Ammon's horn (tissue), 1 donor: ENCODE measurements around the gene ATP5F1C.
A peak's percentile ranks its signal among the peaks of the same experiment; 100 is the strongest.

Source experiments
- DNase-seq: peaks from one replicate; pipeline ENCODE4 v3.0.0-alpha.2; 2016; ENCODE audit warnings: low spot score

Gene ATP5F1C

GRCh38 chr10:7853226-7853842 is 65.4 kb downstream of the ATP5F1C start:
- DNase-seq = no peak

- no peak for DNase-seq
These were observed 65.9 kb downstream of the ATP5F1C start for GRCh38 chr10:7853890-7854289.

- DNase-seq = no peak
These were observed 67.2 kb downstream of the ATP5F1C start for GRCh38 chr10:7855205-7855604.

GRCh38 chr10:7856678-7857077 is 68.7 kb downstream of the ATP5F1C start:
- DNase-seq = no peak

GRCh38 chr10:7857262-7857661 is 69.3 kb downstream of the ATP5F1C start:
- DNase-seq = peak; percentile 31
